Mononuclear cell (primary cell): ENCODE measurements around the gene LSR. TPM values are rescaled to one million over a fixed set of nuclear protein-coding genes. Genes with fewer than 3 reads are reported as not detected.
"Not testable (repeated sequence)": the region's sequence is repeated elsewhere in the genome, so short reads cannot be mapped to it uniquely, and the experiment has no call there.

ENCODE experiments used
- H3K27me3 ChIP-seq: 2 replicates; pipeline ENCODE4 v1.6.0; 2011; ENCODE audit warnings: low read length, control low read depth; ENCODE audit not compliant: insufficient read depth
- H3K4me1 ChIP-seq: 2 replicates; pipeline ENCODE4 v1.5.1; 2011; ENCODE audit warnings: mild to moderate bottlenecking, low read length, control low read depth; ENCODE audit not compliant: insufficient read depth
- H3K4me3 ChIP-seq: 2 replicates; pipeline ENCODE4 v1.5.1; 2011; ENCODE audit warnings: mild to moderate bottlenecking, low read length, moderate library complexity
- H3K9me3 ChIP-seq: 2 replicates; pipeline ENCODE4 v1.5.1; 2011; ENCODE audit warnings: low read depth, mild to moderate bottlenecking, control low read depth, low read length
- total RNA-seq: library from RNA; depleted of rRNA; stranded (reverse); fragments of >200 nt; gene quantifications from one replicate; pipeline ENCODE4 v1.2.3, GENCODE V29; 2012

Gene LSR
- total RNA-seq, 1 donor: 13.1 TPM

DNA sequence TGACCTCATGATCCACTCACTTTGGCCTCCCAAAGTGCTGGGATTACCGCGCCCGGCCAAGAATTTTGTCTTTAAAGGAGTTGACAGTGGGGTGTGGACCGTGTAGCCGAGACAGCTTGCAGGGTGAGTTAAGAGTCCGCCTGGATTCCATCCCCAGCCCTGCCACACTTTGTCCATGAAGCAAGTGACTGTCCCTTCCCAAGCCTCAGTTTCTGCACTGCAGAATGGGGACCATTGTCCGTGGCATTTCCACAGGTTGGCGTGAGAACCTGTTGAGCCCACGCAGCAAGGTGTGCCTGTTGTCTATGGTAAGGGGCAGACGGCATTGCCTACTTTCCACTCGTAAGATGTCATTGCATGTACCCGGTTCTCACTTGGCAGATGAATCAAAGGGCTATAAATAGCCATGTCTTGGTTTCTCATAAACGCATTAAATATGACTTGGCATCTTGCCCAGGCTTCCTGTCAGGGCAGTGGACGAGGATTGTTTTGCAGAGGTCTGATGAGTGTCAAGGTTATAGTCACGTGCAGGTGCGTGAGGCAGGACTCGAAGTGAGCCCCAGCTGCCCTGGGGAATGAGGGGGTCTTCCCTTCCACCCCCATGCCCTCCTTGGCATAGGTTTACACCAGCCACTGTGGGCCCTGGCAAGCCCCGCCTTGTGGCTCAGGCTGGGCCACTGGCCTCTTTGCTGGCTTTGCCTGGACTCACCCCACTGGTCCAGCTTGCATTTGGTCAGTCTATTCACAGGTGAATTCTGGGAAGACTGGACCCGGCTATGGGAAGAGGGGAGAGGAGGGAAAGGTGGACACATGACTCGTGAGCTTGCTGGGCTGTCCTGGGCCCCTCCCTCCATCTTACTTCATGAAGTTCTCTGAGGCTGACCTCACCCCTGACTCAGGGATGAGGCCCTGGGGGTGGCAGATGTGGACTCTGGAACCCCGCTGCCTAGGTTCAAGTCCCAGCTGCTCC is 34.9 kb upstream of the LSR start:
- Histone ChIP-seq H3K27me3 (no peaks in the 10 kb centered on the region), H3K4me3 (no peak overlapping the region), H3K4me1 (peaks cover 88% of the 10 kb centered on the region), H3K9me3 (no peaks in the 10 kb centered on the region)

DNA sequence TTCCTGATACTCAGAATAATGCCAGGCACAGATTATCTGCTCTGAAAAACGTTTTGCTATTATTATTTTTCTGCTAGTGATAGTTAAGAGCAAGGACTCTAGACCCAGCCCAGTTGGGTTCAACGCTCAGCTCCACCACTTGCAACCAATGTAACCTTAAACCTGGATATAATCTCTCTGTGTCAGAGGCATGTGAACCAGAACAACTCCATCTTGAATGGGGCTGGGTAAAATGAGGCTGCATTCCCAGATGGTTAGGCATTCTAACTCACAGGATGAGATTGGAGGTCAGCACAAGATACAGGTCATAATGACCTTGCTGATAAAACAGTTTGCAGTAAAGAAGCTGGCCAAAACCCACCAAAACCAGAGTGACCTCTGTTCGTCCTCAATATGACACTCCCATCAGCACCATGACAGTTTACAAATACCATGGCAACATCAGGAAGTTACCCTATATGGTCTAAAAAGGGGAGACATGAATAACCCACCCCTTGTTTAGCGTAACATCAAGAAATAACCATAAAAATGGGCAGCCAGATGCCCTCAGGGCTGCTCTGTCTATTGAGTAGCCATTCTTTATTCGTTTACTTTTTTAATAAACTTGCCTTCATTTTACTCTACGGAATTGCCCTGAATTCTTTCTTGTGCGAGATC is 33.9 kb upstream of the LSR start:
- no peaks in the 10 kb centered on the region for H3K27me3 ChIP-seq
- no peaks in the 10 kb centered on the region for H3K9me3 ChIP-seq
- no peak overlapping the region for H3K4me3 ChIP-seq
- H3K4me1 ChIP-seq: peaks cover 78% of the 10 kb centered on the region

DNA sequence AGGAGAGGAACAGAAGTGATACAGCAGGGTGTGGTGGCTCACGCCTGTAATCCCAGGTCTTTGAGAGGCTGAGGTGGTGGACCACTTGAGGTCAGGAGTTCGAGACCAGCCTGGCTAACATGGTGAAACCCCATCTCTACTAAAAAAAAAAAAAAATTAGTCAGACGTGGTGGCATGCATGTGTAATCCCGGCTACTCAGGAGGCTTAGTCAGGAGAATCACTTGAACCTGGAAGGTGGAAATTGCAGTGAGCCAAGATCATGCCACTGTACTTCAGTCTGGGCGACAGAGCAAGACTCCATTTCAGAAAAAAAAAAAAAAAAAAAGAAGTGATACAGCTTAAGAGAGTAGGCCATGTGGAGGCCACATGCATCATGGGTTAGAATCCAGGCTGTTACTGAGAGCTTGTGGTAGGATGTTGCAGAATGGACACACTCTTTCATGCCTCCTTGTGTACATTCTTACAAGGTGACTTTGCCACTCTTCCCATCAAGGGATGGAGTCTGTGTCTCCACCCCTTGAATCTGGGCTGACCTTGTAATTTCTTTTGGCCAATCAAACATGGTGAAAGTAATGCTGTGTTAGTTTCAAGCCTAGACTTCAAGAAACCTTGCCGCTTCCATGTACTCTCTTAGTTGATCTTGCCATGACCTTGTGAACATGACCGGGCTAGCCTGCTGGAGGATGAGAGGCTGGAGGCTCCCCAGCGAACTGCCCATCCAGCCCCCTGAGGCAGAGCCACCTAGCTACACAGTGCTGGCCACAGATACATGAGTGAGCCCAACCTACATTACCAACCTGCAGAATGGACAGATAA is 32.6 kb upstream of the LSR start:
- H3K27me3 ChIP-seq: no peaks in the 10 kb centered on the region
- H3K9me3 ChIP-seq: no peaks in the 10 kb centered on the region
- no peak overlapping the region for H3K4me3 ChIP-seq
- peaks cover 66% of the 10 kb centered on the region for H3K4me1 ChIP-seq

DNA sequence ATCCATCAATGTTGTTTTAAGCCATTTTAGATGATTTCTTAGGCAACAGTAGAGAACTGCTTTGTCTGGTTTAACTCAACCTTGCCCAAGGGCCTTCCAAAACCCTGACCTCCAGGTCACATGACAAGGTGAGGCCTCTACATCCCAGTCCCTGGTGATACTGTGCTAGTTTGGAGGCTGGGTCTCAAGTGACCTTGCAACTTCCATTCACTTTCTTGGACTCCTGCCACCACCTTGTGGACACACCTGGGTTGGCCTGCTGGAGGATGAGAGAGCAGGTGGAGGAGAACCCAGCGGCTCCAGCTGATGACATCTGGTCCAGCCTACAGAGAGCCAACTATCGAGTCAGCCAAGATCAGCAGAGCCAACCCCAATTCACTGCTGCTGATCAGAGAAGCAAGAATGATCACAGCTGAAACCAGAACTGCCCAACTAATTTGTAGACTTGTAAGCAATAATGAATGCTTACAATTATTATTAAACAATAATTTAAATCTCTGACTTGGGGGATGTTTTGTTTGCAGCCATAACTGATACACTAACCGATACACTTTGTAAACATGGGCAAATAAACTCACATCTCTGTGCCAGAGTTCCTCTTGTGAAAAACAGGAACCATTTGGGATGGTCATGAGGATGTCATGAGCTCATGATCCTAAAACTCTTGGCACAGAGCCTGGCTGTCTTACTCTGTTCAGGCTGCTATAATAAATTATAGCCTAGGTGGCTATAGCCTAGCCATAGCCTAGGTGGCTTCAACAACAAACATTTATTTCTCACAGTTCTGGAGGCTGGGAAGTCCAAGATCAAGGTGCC is 31.8 kb upstream of the LSR start:
- Histone ChIP-seq H3K9me3 (no peaks in the 10 kb centered on the region), H3K4me3 (no peak overlapping the region), H3K4me1 (peaks cover 58% of the 10 kb centered on the region), H3K27me3 (no peaks in the 10 kb centered on the region)

DNA sequence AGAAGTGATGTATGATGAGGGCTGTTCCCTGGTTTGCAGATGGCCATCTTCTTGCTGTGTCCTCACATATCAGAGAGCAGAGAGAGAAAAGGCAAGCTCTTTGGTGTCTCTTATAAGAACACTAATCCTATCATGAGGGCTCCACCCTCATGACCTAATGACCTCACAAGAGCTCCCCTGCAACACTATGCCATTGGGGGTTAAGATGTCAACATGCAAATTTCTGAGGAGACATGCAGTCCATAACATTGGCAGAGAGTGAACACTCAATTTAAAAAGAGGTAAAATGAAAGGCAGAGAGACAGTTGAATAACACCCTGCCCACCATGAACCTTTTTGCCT is 31.2 kb upstream of the LSR start:
- H3K9me3 ChIP-seq: no peaks in the 10 kb centered on the region
- H3K27me3 ChIP-seq: no peaks in the 10 kb centered on the region
- H3K4me1 ChIP-seq: peaks cover 52% of the 10 kb centered on the region
- H3K4me3 ChIP-seq: no peak overlapping the region

DNA sequence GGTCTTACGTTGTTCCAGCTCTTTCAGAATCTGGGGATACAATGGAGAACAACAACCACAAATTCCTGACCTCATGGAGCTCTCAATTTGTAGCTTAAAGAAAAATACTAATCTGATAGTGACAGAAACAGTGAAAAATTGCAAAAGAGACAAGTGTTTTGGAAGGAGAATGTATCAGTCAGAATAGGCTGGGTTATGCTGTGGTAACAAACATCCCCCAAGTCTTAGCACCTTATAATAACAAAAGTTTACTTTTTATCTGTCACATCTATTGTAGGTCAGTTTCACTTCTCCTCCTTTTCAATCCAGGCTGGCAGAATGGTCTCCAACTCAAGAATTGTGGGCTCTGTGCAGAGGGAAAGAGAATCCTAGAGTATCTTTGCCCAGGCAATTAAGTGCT is 29.8 kb upstream of the LSR start:
- H3K4me3 ChIP-seq: no peak overlapping the region
- H3K27me3 ChIP-seq: no peaks in the 10 kb centered on the region
- H3K4me1 ChIP-seq: peaks cover 49% of the 10 kb centered on the region
- H3K9me3 ChIP-seq: no peaks in the 10 kb centered on the region

DNA sequence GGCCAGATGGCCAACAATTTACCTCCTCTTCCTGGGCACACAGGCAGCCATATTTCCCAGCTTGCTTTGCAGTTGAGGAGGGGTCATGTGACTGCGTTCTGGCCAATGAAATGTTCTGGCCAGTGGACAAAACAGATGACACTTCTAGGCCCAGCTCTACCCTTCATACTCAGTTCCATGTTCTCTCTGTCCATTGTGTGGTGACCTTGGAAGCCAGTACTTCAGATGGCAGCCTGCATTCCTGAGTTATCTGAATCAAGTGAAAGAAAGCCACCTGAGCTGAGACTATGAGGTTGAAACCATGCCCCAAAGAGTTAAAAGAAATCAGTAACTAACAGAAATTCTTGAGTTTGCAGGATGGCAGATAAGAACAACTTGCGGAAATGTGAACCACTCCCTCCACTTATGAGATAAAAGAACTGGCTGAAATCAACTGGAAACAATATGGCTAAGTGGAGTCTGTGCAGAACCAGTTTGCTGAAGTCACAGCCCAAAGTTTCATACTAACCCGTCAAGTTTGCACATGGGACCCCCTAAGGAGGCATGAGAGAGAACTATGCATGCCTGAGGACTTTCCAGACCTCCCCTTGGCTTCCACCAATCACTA is 28.4 kb upstream of the LSR start:
- Histone ChIP-seq H3K4me3 (no peak overlapping the region), H3K27me3 (no peaks in the 10 kb centered on the region), H3K4me1 (peaks cover 40% of the 10 kb centered on the region), H3K9me3 (no peaks in the 10 kb centered on the region)

DNA sequence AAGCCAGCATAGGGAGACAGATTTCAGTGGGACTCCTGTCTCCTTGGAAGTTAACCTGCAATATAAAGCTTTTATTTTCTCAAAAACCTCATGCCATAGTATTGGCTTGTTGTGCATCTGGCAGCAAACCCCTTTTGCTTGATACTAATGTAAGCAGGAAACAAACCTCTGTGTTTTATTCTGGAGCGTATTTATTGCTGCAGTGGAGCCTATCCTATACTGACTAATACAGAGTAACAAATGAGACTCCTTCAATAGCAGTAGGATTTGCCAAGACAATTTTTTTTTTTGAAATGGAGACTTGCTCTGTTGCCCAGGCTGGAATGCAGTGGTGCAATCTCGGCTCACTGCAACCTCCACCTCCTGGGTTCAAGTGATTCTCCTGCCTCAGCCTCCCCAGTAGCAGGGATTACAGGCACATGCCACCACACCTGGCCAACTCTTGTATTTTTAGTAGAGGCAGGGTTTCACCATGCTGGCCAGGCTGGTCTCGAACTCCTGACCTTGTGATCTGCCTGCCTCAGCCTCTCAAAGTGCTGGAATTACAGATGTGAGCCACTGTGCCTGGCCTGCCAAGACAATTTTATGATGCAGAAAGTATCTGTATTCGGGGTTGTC is 27.7 kb upstream of the LSR start:
- peaks cover 35% of the 10 kb centered on the region for H3K4me1 ChIP-seq
- not testable (repeated sequence) for H3K27me3 ChIP-seq, H3K9me3 ChIP-seq, H3K4me3 ChIP-seq

DNA sequence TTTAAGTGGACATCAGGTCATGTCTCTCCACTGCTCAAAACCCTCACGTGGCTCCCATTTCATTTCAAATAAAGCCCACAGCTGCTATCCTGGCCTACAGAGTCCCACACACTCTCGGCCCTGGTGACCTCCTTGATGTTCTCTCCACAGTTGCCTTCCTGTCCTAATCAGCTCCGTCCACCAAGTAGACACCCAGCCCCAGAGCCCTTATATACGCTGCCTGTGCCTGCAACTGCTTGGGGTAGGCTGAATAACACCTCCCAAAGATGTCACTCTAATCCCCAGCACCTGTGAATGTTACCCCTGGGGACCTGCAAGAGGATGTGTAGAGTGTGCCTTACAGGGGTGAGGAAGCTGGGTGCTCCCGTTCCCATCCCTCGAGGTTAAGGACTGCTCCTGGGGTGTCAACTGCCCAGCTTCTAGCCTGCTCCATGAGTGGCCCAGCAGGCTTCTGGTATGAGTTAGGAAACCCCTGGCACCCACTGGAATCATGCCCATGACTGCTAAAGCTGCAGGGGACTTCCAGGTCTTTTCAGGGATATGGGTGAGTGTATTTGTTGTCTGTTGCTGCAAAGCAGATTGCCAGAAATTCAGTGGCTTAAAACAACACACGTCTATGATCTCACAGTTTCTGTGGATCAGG is 26.3 kb upstream of the LSR start:
- no peaks in the 10 kb centered on the region for H3K9me3 ChIP-seq
- H3K27me3 ChIP-seq: no peaks in the 10 kb centered on the region
- H3K4me3 ChIP-seq: no peak overlapping the region
- peaks cover 22% of the 10 kb centered on the region for H3K4me1 ChIP-seq

DNA sequence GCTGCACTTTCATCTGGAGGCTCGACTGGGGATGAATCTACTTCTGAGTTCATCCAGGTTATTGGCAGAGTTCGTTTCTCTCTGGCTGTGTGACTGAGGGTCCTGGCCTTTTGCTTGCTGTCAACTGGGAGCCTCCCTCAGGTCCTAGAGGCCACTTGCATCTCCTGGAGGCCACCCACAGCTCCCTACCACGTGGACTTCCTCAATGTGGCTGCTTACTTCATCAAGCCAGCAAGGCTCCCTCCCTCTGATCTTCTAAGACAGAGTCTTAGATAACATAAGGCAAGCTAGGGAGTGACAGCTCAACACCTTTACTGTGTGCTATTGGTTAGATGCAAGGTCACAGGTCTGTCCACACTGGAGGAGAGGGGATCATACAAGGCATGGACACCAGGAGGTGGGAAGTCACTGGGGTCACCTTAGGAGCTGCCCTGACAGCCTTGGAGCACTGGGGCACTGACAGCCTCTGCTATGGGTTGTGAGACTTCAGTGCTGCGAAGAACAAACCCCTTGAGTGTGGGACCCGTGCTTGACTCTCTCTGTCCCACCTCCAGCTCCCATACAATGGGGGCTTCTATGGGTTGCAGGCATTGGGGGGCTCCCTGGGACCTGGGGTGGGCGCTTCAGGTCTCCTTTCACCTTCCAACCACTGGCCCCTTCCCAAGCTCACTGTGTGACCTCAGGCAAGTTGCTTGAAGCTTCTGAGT is 25.6 kb upstream of the LSR start:
- H3K27me3 ChIP-seq: no peaks in the 10 kb centered on the region
- H3K4me3 ChIP-seq: no peak overlapping the region
- H3K4me1 ChIP-seq: peaks cover 18% of the 10 kb centered on the region
- H3K9me3 ChIP-seq: no peaks in the 10 kb centered on the region

DNA sequence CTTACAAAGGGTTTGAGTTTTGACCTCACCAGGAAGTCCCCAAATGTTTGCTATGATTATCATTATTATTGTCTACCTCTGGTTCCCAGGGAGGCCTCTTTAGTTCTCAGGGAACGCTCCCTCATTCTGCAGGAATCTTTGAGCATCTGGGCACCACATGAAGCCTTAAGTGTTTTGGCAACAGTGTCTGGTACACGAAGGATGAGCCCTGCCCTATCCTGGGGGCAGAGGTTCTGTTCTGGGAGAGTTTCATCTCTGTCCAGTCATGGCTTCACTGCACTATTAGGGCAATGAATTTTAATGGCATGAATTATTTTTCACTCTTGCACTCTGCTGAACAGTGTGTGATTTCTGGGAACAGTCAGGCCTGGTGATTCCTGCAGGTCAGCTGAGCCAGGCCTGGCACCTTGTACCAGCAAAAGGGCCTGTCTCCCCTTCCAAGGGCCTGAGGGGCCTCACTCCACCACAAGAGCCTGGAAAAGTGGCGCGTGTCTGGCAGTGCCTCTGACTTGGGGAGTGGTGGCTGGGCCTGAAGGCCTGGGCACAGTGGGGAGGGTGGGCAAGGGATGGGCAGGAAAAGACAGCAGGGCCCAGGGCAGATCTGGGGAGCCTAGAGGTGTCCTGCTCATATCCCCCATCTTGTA is 24.8 kb upstream of the LSR start:
- no peaks in the 10 kb centered on the region for H3K9me3 ChIP-seq
- H3K4me3 ChIP-seq: no peak overlapping the region
- H3K4me1 ChIP-seq: peaks cover 18% of the 10 kb centered on the region
- H3K27me3 ChIP-seq: no peaks in the 10 kb centered on the region

DNA sequence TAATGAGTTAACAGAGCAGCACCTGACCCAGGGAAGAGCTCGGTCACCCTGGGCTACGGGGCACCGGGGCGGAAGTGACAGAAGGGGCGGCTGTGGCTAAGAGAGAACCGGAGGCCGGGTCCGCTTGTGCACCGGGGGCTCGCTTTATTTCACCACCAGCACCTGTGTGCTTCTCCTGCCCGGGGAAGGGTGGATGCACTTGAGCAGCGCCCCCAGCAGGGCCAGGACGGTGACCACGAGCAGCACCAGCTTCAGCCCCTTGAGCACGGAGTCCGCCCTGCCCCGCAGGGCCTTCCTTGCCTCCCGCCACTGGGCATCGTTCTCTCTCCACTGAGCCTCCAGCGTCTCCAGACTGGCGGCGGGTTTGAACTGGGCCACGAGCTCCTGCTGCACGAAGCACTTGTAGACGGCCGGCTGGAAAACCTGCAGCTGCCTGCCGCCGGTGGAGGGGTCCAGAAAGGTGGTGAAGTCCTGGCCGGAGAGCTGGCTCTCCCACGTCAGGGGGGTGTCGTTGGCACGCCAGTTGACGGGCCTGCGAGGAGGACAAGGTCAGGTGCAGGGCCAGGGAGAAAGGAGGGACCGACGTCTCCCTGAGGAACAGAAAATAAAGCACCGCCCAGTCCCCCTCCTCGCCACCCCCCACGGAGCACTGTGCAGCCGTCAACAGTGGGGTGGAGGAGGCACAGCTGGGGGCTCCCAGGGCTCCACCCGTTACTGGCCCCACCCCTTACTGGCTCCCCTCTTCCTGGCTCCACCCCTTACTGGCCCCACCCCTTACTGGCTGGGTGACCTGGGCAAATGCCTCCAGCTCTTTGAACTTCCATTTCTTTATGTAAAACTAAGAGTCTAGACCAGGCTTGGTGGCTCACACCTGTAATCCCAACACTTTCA is 23.9 kb upstream of the LSR start:
- H3K4me3 ChIP-seq: no peak overlapping the region
- peaks cover 18% of the 10 kb centered on the region for H3K4me1 ChIP-seq
- no peaks in the 10 kb centered on the region for H3K27me3 ChIP-seq
- no peaks in the 10 kb centered on the region for H3K9me3 ChIP-seq
